GM18858 (cell line): ENCODE measurements around the gene SMG6.

Source experiments
- ATAC-seq: cut with Tn5 transposase; IDR thresholded peaks from one replicate; pipeline ENCODE4 v1.9.1; 2021; ENCODE audit not compliant: unreplicated experiment

The SMG6 gene

DNA sequence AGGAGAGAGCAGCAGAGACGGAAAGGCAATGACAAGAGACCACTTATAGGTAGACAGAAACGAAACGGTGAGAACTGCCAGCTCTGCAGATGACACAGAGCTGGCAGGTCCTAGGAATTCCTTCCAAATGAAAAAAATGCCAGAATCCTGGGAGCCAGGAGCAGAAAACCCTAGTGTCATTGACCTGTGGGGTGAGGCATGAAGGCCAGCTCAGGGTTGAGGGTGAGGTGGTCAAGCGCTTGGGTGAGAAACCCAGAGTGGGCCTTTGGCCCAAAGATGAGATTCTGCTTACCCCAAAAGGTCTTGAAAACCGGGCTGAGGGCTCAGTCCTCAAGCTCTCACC is 239.5 kb downstream of the SMG6 start:
- ATAC-seq, result no peak

DNA sequence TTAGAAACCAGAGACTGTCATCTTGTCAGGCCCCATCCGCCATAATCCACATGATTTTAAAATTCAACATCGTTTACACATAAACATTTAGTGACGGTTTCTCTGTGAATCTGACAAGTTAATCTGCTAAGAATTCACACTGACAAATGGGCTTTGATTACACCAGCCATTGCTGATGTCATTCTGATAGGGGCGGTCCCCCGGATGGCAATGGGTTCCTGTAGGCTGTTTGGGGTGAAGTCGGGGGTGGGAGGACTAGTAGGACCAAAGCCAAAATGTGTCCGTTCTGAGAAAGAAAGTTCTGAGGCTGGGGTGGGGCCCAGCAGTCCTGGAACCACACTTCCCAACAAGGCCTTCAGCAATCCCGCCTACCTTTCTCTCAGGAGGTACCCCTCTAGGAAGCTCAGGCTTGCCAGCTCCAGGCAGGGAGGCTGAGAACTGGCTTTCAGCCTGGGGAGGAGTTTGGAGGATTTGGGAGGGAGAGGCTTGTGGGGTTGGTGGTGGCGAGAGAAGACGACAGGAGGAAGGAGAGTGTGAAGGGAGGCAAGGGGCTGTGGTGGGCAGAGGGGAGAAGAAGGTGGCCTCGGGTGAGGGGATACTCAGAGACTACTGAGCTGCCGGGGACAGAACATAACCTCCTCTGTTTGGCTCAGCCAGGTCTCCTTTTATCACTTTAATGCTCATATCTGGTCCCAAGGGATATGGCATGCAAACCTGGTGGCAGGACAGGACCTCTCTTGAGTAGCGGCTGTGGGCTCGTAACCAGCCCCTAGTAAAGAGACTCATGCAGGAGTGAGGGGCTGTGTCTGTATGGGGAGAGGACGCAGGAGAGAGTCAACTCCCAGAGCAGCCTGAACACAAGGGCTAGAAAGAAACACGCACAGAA is 240.1 kb downstream of the SMG6 start:
- no peak for ATAC-seq

DNA sequence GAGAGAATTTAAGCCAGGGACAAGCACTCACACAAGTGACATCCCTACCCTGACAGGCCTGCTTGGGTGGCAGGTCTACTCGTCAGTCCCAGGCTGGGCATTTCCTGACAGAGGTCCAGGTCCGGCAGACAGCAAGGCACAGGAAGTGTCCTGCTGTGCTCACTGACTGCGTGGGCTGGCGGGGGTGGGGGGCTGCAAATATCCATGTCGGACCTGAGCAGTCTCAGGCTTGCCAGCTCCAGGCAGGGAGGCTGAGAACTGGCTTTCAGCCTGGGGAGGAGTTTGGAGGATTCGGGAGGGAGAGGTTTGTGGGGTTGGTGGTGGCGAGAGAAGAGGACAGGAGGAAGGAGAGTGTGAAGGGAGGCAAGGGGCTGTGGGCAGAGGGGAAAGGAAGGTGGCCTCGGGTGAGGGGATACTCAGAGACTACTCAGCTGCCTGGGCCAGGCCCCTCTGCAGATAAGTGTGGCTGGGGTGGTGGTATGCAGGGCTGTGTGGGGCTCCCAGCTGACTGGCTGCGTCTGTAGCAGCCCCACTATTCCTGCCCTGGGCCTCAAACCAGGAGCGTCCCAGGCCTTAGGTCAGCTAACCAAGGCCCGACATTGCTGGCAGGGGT is 240.9 kb downstream of the SMG6 start:
- no peak for ATAC-seq

DNA sequence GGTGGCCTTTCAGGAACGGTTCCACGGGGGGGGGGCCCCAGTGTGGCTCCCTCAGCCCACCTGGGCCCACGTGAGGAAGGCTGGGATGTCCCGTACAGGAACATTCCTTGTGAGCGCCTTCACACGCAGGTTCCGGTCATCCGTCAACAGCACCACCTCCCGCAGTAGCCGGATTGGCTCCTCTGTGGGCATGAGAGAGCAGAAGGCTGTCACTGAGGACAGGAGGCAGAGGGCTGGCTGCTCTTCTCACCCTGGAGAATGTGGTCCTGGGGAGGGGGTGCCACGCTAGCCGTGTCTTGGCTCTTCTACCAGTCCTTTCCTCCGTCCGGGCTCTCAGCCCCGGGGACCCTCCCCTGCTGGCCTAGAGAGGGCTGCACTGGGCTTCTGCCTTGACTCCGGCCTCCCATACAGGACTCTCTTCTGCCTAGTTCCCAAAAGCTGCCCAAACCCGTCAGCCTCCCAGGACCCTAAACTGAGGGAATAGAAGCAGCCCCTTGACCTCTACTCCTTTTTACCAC is 242.1 kb downstream of the SMG6 start:
- no peak for ATAC-seq

GRCh38 chr17:2060681-2061440 is 242.7 kb downstream of the SMG6 start:
- ATAC-seq, result no peak

DNA sequence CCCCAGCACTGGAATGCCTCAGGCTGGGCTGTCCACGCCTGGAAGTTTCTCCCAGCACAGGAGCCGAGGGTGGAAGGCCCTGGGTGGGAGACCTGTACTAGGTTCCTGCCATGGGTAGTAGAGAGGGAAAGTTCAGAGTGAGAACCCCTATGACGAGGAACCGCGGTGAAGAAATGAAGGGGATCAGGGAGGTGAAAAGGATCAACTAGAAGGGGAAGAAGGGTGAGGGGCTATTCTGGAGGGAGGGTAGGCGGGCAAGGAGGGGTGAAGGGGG is 243.3 kb downstream of the SMG6 start:
- ATAC-seq, result no peak

DNA sequence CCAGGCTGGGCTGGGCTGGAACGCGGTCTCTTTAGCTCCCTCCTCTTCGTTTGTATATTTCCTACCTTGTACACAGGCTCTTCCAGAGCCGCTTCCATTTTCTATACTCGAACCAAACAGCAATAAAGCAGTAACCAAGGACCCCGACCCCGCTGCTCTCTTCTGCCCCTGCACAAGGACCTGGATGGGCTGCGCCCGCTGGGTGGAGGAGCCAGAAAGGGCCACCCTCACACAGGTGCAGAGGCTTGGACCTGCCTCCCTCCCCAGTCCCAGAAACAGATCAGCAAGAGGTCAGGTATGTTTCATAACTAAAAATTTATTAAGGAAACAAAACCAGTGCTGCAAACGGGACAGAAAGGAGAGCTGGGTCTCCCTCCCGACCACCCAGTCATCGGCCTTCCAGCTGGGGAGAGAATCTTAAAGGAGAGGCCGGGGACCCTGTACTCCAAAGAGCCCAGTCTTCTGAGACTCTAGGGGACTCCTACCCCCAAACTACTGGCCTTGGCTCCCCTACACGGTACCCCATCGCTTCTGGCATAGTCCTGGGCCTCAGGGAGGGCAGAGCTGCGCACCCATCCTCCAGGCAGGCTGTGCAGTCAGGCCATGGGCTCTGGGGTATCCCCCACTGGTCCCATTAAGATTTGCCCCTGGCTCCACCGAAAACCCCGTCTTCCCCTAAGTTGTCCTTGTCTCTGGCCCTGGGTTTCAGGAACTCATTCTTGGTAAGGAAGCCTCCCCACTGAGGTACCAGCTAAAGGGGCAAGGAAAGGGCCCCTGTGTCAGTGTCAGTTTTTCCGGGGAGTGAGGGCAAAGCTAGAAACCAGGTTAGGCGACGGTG is 243.8 kb downstream of the SMG6 start:
- no peak for ATAC-seq

- ATAC-seq, result no peak
These were observed 244.7 kb downstream of the SMG6 start for GRCh38 chr17:2058586-2059546.

- ATAC-seq, result no peak
These were observed 245.6 kb downstream of the SMG6 start for GRCh38 chr17:2057760-2058585.

DNA sequence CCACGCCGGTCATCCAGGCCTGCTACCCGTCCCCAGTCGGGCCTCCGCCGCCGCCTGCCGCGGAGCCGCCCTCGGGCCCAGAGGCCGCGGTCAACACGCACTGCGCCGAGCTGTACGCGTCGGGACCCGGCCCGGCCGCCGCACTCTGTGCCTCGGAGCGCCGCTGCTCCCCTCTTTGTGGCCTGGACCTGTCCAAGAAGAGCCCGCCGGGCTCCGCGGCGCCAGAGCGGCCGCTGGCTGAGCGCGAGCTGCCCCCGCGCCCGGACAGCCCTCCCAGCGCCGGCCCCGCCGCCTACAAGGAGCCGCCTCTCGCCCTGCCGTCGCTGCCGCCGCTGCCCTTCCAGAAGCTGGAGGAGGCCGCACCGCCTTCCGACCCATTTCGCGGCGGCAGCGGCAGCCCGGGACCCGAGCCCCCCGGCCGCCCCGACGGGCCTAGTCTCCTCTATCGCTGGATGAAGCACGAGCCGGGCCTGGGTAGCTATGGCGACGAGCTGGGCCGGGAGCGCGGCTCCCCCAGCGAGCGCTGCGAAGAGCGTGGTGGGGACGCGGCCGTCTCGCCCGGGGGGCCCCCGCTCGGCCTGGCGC is 246.3 kb downstream of the SMG6 start:
- no peak for ATAC-seq

DNA sequence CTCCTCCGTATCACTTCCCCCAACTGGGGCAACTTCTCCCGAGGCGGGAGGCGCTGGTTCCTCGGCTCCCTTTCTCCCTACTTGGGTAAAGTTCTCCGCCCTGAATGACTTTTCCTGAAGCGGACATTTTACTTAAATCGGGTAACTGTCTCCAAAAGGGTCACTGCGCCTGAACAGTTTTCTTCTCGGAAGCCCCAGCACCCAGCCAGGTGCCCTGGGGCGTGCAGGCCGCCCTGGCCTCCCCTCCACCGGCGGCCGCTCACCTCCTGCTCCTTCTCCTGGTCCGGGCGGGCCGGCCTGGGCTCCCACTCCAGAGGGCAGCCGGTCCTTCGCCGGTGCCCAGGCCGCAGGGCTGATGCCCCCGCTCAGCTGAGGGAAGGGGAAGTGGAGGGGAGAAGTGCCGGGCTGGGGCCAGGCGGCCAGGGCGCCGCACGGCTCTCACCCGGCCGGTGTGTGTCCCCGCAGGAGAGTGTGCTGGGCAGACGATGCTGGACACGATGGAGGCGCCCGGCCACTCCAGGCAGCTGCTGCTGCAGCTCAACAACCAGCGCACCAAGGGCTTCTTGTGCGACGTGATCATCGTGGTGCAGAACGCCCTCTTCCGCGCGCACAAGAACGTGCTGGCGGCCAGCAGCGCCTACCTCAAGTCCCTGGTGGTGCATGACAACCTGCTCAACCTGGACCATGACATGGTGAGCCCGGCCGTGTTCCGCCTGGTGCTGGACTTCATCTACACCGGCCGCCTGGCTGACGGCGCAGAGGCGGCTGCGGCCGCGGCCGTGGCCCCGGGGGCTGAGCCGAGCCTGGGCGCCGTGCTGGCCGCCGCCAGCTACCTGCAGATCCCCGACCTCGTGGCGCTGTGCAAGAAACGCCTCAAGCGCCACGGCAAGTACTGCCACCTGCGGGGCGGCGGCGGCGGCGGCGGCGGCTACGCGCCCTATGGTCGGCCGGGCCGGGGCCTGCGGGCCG is 247.1 kb downstream of the SMG6 start:
- no peak for ATAC-seq

- ATAC-seq, result no peak
These were observed 248.0 kb downstream of the SMG6 start for GRCh38 chr17:2055292-2056205.

GRCh38 chr17:2054512-2055291 is 248.9 kb downstream of the SMG6 start, which contains the start of gene HIC1:
Gene HIC1 (plus strand): TSS chr17:2055103. CDS start chr17:2056691, 1,588 bp downstream.
- ATAC-seq, result no peak

DNA sequence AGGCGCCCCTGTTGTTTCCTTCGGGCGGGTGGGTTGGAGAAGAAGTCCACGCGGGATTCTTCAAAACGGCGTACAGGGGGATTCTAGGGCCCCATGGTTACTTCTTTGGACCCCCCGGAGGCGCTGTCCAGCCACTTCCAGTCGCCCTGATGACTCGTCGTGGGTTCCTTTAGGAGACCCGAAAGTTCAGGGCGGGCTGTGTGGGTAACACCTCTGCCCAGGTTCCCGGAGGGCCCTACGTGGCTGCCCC is 249.4 kb downstream of the SMG6 start:
- ATAC-seq, result no peak

DNA sequence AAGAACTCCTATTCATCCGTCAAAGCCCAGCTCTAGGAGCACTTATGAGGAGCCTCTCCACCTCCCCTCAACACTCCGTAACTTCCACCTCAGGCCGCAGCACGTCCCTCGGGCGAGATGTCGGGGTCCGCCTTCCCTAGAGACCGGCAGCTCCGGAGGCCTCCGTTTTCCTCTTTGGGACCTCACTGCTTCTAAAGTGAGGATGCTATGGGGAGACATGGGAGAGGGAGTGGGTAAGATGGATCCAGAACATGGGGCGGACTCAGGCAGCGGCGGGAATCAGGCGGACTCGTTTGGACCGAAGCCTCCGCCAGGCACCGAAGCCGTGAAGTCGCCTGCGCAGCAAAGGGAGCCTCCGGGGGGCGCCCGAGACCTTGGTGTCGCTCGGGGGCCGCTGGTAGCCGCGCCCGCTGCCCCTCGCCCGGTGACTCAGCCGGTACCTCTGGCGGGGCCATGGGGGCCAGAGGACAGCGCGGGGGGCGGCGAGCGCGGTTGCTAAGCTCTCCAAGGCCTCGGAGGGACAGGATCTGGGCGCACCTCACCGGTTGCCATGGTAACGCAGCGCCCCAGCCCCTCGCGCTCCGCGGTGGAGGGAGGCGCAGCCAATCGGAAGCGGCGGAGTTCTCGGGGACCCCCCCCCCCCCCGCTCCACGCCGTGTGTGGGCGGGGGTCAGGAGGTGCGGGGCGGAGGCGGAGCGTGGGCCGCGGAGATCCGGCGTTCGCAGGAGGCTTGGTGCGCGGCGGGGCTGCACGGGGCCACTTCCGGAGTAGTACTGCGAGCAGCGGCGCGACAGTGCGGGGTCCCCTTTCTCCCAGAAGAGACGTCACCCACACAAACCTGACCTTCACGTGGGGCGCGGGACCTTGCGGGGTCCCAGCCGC is 250.0 kb downstream of the SMG6 start:
- ATAC-seq, result no peak
